Measurements from ENCODE around the gene C6orf47.

Gene C6orf47

DNA sequence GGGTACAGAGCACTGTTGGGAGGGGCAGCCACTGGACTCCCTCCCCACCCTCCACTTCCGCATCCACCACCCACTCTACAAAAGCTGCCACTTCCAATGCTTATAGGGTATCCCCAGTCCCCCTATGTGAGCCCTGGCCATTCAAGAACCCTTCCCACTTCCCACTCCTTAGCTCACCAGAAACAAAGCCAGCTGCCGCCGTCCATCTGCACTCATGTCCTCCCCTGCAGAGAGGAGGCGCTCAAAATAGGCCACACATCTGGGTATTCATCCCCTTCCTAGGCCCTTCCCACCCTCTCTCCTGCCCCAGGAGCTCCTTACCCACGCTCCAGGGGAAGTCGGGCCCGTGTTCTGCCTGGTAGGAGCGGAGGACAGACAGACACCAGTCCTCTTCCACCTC is 26.7 kb upstream of the C6orf47 start:
- DNase-seq, result no peak

DNA sequence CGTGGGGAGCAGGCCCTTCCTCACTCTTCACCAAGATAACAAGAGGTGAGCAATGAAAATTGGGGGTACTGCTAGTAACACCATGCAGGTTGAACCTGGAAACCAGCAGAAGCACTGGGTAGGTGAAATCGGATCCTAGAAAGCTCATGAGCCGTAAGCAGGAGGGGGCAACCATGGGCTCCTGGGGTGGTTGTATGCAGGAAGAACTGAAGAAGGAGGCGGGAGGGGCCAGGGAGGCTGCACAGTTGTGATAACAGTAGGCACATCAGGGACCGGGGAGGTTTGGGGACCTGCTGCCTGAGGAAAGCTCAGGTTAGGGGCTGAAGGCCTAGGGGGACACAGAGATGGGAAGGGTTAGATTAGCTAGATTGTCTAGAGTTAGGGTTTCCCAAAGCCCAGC is 25.9 kb upstream of the C6orf47 start:
- DNase-seq, result no peak

DNA sequence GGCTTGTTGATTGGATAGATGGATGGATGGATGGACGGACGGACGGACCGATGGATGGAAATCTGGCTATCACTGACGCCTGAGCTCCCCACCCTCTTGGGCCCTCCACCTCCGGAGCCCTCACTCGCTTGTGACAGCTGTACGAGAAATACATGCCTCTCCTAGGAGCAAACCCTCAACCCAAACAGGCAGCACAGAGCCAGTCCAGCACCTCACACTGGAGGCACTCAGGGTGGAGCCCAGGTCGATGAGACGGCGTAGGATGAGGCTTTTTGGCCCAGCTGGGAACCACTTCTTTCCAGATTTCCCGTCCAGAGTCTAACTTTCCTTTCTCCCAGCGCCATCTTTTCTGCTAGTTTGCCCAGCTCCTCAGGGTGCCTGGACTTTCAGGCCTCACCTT is 23.0 kb upstream of the C6orf47 start:
- DNase-seq, result no peak

DNA sequence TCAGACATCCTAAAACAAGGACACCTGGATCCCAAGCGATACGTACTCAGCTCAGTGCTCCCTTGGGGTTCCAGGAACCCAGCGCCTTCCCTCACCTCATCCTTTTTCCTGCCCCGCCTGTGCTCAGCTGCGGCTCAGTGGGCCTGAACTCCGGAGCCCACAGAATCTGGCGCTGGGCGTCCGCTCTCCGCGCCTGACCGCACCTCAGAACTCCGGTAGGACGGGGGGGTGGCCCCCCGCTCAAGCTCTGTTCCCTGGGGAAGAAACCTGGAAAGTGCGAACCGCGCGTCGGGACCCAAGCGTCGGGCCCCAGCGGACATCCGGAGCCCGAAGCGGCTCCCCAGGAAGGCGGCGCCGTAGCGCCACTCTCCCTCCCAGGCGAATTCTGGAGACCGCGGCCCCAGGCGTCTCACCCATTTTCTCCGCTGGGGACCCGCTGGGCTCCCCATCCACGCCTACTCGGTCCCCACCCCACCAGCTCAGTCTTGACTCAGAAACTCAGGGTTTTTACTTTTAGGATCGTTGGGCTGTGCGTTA is 20.6 kb upstream of the C6orf47 start:
- DNase-seq, result peak; percentile 46

DNA sequence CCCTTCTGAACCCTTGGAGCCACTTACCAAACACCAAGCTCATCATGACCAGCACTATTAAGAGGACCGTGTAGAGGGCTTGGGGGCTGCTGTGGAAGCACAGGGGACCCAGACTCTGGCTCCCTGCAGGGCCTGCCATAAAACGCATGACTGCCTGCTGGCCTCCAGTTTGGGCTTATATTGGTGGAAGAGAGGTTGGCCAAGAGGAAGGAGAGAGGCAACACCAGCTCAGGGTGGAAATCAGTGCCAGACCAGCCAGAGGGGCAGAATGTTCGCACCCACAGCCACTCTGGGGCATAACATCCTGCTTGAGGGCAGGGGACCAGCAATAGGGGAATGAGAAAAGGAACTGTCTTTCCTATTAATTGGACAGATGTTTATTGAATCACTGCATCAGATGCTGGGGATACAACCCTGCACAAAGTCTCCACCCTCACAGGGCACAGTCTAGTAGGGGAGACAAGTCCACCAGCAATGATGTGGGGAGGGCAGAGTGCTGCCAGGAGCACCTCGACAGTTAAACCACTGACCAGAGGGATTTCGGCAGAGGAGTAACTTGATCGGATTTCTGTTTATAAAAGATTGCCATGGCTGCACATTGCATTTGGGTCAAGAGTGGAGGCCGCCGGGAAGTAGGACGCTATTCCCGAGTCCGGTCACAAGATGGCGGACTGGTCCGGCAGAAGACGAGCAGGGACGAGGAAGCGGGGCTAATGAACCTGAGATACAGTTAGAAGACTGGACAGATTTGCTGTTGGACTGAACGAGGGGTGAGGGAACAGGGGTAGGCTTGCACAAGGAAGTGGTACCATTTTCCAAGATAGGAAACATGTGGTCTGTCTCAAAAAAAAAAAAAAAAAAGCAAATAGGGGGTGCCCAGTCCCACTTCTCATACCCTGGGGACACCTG is 19.9 kb upstream of the C6orf47 start, which contains the start of gene LY6G5C:
LY6G5C (minus strand) TSS at position 842 of the 909 bp plus-strand sequence; CDS start at position 148, 694 bp downstream.
- peak; percentile 81 for DNase-seq

DNA sequence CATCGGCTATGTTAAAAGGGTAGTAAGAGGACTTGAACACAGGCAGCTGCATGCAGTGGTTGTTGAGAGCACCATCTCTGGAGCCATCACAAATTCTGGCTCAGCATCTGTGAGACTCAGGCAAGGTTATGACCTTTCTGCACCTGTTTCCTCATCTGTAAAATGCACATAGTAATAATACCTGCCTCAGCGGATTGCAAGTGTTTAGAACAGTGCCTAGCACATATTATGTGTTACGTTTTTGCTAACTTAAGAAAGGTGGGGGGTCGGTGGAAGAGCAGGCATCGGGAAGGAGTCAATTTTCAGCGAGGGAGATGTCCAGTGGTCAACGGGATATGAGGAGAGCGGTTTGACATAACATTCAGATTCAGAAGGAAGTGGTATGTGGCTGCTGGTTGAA is 17.4 kb upstream of the C6orf47 start:
- DNase-seq, result no peak

DNA sequence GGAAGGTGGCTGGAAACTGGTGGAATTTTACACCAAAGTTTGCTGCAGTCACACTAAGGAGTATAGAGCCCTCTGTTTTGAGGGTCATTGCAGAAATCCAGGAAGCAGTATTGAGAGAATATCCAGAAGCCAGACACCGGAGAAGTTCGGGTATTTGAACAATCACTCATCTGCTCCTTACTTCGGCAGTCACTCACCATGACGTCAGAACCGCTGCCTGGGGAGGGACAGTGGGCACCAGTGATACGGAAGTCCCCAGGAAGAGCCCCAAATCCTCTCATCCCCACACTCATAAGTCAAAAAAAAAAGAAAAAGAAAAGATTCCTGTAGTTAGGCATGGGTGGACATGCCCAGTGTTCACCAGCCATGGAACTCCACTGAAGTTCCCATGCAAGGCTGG is 16.3 kb upstream of the C6orf47 start:
- DNase-seq, result no peak

DNA sequence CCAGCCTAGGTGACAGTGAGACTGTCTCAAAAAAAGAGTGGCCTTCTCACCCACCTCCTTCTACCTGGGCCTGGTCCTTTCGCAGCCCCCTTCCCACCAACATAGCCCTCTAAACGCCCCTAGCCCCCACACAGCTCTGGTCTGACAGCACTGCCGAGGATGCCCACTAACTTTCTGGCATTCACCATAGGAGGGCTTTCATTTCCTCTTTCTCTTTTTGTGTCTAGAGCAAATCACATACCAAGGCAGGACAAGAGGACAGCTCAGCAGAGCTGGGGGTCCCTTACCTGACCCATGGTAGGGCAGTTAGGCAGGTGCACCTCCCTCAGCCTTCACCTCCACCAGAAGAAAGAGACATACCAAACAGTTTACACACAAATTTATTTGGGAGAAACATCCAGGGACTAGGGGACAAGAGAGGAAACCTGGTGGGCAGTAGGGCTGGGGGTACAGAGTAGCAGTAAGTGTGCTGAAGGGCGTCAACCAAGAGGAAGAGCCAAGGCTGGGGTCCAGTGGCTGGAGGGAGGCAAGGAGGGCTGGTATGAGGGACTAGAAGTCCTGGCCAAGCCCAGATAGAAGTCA is 15.8 kb upstream of the C6orf47 start:
- DNase-seq, result no peak

DNA sequence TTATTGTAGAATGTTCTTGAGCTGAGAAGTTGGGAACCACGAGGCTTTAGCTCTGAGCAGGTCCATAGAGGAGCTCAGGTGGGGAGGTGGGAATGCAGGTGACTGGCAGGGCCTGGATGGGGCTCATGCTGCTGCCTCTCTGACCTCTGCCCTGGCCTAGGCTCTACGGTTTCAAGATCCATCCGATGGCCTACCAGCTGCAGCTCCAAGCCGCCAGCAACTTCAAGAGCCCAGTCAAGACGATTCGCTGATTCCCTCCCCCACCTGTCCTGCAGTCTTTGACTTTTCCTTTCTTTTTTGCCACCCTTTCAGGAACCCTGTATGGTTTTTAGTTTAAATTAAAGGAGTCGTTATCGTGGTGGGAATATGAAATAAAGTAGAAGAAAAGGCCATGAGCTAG is 9.1 kb upstream of the C6orf47 start, which contains the start of gene LY6G5B:
LY6G5B (plus strand) TSS at position 301 of the 400 bp plus-strand sequence. CDS start 975 bp downstream, outside the sequence.
- no peak for DNase-seq

DNA sequence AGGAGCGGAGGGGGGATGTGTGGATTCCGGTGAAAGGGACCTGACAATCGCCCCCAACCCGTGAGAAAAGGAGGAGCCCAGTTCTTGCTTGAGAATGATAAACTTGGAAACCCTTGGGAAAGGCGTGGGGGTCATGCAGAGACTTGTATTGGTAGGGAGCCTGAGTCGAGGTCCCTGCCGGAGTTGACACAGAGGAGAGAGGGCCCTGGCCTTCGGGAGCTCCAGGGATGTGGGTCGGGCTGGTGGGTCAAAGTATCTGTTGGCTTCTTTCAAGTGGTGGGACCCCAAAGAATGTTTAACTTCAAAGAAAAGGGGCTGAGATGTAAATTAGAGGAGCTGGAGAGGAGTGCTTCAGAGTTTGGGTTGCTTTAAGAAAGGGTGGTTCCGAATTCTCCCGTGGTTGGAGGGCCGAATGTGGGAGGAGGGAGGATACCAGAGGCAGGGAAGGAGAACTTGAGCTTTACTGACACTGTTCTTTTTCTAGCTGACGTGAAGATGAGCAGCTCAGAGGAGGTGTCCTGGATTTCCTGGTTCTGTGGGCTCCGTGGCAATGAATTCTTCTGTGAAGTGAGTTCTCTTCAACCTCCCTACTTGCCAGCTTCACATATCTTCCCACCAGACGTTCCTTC is 5.9 kb upstream of the C6orf47 start:
- no peak for DNase-seq

DNA sequence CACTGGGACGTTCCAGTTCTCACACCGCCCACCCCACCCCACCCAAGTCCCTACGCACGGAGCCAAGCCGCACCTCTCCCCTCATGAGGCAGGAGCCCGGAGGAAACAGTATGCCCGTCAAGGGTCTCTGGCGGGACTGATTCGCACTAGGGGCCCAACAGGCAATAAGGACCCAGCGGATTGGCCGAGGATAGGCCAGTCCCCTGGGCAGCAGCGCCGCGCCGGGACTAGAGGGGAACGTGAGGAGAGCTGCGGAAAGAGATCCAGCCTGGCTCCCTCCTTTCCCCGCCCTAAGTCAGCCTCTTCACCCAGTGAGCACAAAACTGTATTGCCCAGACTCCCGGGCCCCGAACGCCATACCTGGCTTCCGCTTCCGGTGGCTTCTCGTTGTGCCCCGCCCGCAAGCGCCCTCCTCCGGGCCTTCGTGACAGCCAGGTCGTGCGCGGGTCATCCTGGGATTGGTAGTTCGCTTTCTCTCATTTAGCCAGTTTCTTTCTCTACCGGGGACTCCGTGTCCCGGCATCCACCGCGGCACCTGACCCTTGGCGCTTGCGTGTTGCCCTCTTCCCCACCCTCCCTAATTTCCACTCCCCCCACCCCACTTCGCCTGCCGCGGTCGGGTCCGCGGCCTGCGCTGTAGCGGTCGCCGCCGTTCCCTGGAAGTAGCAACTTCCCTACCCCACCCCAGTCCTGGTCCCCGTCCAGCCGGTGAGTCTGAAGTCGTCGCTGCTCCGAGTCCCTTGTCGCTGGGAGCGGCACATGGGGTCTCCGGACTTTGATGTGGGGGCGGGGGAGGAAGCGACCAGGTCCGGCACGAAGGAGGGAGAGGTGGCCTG is 5.1 kb upstream of the C6orf47 start, which contains the start of gene CSNK2B:
CSNK2B (plus strand) TSS at position 580 of the 836 bp plus-strand sequence. CDS start 752 bp downstream, outside the sequence.
- DNase-seq, result peak; percentile 98

DNA sequence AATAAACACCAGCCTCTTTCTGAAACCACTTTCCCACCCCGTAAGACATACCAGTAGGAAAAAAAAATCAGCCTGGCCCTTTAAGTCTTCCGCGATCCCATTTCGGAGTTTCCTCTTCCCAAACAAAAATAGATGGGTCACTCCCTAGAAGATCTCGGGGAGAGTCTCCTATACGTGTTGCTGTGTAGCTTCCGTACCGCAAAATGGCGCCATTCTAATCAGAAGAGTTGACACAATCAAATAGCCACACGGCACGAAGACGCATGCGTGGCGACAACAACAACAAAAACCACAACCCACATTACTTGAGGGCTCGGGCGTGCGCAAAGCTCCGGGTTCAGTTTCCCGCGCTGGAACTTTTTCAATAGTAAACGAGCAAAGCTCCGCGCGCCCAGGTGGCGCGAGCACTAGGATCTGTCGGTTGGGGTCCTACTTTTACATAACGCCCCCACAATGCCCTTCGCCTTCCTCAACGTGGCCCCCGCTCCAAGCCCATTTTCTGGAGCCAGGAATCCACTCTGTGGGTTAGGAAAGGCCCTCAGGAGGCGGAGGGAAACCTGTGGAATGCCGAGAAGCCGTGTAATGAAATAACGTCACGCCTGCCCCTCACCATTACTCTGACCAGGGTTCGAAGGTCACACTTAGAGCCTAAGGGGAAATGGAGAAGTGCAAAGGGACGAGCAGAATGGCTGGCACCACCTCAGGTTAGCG is 4.4 kb upstream of the C6orf47 start, which contains the start of gene GPANK1:
GPANK1 (minus strand) TSS at position 208 of the 711 bp plus-strand sequence. CDS start 519 bp downstream, outside the sequence.
- DNase-seq, result peak; percentile 95

DNA sequence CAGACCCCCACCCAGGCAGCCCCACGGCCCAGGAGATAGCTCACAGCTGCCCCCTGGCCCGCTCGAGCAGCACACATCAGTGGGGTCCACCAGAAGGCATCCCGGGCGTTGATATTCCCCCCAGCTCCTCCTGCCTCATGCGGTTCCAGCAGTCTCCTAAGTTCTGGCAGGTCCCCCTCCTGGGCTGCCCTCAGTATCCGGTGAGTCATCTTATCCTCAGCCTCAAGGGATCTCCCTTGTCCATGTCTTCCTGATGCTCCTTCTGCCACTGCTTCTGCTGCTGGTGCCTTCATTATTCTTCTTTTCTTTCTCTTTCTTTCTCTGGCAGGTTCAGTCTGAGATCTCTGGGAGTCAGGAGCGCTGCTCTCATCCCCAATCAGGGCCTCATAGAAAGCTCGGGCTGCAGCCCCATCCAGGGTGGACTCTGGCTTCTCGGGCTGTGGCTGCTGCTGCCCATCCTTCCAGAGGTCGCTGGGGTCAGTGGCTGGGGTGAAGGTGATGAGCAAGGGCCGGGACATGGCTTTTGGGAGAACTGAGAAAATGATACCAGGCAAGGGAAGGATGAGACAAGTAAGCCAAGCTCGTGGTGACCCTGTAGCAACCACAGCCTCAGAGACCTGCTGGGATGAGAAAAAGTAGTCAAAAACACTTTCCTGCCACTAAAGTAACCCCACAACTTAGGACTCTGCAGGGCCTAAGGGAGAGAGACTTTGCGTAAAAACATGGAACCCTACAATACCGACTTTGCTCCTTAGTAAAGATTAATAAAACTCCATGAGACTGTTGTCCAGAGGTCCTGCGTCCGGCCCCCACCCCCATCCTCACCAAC is 3.6 kb upstream of the C6orf47 start:
- peak; percentile 87 for DNase-seq

DNA sequence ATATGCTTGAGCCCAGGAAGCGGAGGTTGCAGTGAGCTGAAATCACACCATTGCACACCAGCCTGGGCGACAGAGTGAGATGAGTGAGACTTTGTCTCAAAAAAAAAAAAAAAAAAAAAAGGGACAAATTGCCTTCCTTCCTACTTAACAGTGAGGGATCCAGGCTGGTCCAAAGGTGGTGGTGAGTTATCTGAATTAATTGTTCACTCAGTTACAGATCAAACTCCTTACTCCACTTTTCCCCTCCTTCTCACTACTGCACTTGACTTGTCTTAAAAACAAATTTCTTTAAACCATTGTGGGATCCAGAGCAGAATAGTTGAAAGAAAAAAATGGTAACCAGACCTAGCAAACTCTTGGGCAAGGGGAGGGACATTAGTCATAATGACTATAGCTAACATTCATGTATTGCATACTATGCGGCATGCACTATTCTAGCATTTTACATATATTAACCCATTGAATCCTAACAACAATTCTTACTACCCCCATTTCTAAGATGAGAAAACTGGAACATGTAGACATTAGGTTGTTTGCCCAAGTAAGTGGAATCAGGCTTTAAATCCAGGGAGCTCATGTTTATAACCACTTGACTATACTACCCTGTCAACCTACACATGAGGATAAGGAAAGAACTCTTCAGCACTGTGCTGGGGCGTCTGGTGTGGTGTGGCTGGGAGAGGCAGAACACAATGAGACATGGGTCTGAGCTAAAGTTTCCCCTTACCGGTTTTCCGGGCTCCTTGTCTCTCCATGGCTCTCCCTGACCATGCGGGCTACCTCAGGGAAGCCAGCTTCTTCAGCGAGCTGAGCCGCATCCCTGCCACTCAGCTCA is 2.8 kb upstream of the C6orf47 start:
- peak; percentile 59 for DNase-seq

DNA sequence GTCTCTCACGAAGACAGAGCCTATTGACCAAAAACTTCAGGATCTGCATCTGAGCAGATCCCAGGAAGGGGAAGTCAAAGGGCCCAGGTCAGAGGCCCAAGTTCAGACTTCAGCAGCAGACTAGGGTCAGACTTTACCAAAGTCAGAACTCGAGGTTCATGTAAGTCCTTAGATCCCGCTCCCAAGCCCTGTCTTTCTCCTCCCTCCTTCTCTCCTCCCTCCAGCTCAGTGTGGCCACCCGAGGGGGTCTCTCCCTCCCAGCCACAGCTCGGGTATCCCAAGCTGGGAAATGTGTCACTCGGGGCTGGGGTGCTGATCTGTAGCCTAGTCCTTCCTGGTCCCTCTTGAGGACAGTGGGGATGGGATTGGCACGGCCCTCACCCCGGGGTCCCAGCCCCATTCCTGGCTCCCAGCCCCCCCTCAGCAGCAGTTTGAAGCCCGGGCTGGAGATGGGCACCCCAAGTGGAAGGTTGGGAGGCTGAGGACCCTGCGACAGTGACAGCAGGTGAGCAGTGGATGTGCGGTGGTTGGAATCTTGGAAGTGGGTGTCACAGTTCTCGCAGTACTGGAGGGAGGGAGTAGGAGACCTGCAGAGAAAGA is 1.6 kb upstream of the C6orf47 start:
- DNase-seq, result no peak

DNA sequence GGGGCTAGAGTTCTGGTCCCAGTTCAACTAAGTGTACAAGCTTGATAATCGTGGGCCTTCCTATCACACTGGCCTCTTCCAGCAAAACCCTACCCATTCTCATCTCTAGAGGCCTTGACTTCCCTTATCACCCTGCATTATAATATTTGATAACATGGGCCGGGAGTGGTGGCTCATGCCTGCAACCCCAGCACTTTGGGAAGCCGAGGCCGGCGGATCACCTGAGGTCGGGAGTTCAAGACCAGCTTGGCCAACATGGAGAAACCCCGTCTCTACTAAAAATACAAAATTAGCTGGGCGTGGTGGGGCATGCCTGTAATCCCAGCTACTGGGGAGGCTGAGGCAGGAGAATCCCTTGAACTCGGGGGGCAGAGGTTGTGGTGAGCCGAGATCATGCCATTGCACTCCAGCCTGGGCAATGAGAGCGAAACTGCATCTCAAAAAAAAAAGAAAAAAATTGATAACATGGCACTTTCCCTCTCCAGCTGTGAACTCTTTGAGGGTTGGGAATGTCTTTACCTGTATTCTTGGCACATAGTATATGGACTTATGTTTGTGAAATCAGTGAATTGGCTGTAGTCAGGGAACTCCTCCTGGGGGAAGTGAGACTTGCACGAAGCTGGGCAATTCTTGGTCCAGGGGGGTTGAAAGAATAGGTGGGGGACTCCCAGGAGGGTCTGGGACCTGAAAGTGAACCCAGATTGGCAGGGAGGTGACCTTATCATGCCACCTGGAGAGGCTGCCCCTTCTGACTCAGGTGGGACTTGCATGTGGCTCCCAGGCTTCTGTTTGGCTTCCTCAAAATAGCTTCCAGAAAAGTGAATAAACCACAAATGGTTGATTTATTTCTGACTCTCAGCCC is 915 bp upstream of the C6orf47 start:
- DNase-seq, result no peak

DNA sequence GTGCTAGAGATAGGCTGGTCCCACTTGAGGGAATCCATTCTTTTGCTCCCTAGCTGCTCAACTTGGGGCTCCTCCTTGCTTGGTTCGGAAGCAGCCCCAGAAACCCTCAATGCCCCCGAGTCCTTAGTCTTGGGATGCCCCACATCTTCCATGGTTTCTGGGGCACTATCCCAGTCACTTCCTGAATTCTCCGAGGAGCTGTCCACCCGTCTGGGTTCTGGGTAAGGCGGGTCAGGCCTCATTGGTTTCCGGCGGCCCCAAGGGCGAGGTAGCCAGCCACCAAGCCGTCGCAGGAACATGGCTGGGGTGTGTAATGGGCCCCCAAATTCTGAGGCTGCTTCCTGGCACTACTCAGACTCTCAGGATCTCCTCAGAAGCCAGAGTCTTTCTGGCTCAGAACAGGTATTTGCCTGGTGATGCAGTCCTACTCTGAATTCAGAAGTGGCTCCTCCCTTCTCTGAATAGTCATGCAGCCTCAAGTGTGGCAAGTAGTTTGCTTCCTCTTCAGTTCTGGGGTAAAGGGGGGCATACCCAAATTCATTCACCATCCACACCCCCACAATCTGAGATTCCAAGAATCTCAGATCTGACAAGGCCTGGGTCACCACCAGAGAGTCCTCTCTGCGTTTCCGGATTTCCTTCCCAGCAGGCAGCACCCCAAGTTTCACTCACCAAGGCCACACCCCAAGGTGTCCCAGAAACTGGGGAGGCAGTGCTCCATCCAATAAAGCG is 763 bp downstream of the C6orf47 start:
- no peak for DNase-seq

Data from fibroblast of skin of right biceps (primary cell).